ENCODE results near the gene NOS3. TPM values are rescaled to one million over a fixed set of nuclear protein-coding genes. Genes with fewer than 3 reads are reported as not detected.

Gene NOS3
- total RNA-seq, 4 donors from 2014 or later = 6.6 to 50.1 (median 15.8) TPM

DNA sequence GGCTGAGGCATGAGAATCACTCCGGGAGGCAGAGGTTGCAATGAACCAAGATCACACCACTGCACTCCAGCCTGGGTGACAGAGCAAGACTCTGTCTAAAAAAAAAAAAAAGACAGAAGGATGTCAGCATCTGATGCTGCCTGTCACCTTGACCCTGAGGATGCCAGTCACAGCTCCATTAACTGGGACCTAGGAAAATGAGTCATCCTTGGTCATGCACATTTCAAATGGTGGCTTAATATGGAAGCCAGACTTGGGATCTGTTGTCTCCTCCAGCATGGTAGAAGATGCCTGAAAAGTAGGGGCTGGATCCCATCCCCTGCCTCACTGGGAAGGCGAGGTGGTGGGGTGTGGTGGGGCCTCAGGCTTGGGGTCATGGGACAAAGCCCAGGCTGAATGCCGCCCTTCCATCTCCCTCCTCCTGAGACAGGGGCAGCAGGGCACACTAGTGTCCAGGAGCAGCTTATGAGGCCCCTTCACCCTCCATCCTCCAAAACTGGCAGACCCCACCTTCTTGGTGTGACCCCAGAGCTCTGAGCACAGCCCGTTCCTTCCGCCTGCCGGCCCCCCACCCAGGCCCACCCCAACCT is 1.3 kb downstream of the NOS3 start:
- Histone ChIP-seq H3K27me3 (no peaks in the 10 kb centered on the region), H3K4me3 (no peak overlapping the region), H3K27ac (peak overlapping the region; percentile 58 to 61), H3K36me3 (no peaks in the 10 kb centered on the region), H3K9me3 (no peaks in the 10 kb centered on the region), H3K4me1 (peaks cover 0 to 10% of the 10 kb centered on the region in 2 donors)
- TF ChIP-seq CTCF (IDR thresholded peaks at IDR 0.05) (no peak), POLR2A (IDR thresholded peaks at IDR 0.05) (no peak)
- DNase-seq = no peak
- intact Hi-C loops (cut with DNase I; ENCODE audit: low total_unique reads) = no loop called here

GRCh38 chr7:150992833-150993302 is 2.1 kb downstream of the NOS3 start:
- Histone ChIP-seq H3K4me3 (no peak overlapping the region), H3K36me3 (no peaks in the 10 kb centered on the region), H3K27ac (peak overlapping the region; percentile 58 to 61), H3K27me3 (no peaks in the 10 kb centered on the region), H3K4me1 (peaks cover 0 to 10% of the 10 kb centered on the region in 2 donors), H3K9me3 (no peaks in the 10 kb centered on the region)
- no peak for TF ChIP-seq CTCF (IDR thresholded peaks at IDR 0.05)
- no peak for TF ChIP-seq POLR2A (IDR thresholded peaks at IDR 0.05)
- intact Hi-C loops (cut with DNase I; ENCODE audit: low total_unique reads) = no loop called here
- DNase-seq = peak in 1 of 2 donors; percentile 63

DNA sequence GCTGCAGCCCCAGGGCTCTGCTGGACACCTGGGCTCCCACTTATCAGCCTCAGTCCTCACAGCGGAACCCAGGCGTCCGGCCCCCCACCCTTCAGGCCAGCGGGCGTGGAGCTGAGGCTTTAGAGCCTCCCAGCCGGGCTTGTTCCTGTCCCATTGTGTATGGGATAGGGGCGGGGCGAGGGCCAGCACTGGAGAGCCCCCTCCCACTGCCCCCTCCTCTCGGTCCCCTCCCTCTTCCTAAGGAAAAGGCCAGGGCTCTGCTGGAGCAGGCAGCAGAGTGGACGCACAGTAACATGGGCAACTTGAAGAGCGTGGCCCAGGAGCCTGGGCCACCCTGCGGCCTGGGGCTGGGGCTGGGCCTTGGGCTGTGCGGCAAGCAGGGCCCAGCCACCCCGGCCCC is 2.7 kb downstream of the NOS3 start:
- no peaks in the 10 kb centered on the region for H3K36me3 ChIP-seq
- H3K9me3 ChIP-seq = no peaks in the 10 kb centered on the region
- peak in 1 of 2 donors; percentile 71 for DNase-seq
- intact Hi-C loops (cut with DNase I; ENCODE audit: low total_unique reads) = no loop called here
- no peak overlapping the region for H3K4me3 ChIP-seq
- peak overlapping the region in 1 of 2 donors; percentile 61 for H3K27ac ChIP-seq
- TF ChIP-seq CTCF (IDR thresholded peaks at IDR 0.05) = no peak
- TF ChIP-seq POLR2A (IDR thresholded peaks at IDR 0.05) = no peak
- H3K4me1 ChIP-seq = peaks cover 0 to 6% of the 10 kb centered on the region in 2 donors
- H3K27me3 ChIP-seq = no peaks in the 10 kb centered on the region

DNA sequence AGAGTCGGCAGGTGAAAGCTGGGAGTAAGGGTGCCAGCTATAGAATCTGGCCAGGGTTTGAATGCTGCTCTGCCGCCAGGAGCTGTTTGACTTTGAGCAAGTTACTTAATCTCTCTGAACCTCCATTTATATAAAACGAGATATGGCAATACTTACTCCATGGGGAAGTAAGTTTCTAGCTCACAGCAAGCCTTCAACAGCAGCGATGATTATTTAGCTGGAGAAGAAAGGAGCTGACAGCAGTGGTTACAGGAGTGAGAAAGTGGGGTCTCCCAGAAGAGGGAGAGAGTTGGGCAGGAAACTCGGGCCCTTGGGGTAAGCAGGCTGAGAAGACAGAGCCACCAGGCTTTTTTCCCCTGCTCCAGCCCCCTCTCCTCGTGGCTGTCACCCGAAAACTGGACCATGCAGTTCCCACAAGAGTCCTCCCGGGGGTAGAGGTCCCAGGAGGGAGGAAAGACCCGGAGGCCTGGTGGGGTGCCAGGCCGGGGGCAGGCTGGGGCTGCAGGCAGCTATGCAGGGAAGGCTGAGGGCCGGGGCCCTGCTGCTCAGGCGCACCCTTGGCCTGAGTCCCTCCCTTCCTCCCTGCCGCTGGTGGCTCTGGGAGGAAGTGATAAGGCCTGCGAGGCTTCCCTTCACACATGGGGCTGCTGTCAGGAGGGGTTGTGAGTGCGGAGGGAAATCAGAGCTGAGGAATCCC is 3.5 kb downstream of the NOS3 start:
- Histone ChIP-seq H3K9me3 (no peaks in the 10 kb centered on the region), H3K27ac (peak overlapping the region in 1 of 2 donors; percentile 61)

DNA sequence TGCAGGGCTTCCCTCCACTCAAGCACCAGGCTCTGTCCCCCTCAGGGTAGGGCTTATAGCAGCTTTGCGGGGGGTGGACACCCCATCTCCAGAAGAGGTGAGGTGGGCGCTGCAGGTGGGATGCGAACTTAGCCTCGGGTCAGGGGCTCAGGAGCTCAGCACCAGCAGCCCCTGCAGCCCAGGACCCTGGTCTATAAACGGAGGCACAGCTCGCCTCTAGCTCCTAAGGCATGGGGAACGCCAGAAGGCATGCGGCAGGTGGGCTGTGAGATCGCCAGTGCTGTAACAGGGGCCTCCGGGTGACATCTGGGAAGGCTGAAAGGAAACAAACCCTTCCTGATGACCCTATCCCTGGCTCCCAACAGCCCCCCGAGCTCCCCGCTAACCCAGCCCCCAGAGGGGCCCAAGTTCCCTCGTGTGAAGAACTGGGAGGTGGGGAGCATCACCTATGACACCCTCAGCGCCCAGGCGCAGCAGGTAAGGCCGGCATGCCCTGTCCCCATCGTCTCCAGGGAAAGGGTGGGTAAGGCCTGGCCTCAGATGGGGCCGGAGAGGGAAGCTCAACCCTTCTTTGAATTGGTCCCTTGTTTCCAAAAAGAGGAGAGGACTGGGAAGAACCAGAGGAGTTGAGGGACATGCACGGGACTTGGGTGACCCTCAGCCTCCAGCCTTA is 4.2 kb downstream of the NOS3 start:
- Histone ChIP-seq H3K4me3 (no peak overlapping the region), H3K9me3 (no peaks in the 10 kb centered on the region)

More for the DNA sequence above, 3.5 kb downstream of the NOS3 start:
- H3K36me3 ChIP-seq = no peaks in the 10 kb centered on the region
- no peaks in the 10 kb centered on the region for H3K27me3 ChIP-seq
- no peak for TF ChIP-seq POLR2A (IDR thresholded peaks at IDR 0.05)
- intact Hi-C loops (cut with DNase I; ENCODE audit: low total_unique reads) = no loop called here
- H3K4me3 ChIP-seq = no peak overlapping the region
- no peaks in the 10 kb centered on the region for H3K4me1 ChIP-seq
- DNase-seq = no peak

More for the DNA sequence above, 4.2 kb downstream of the NOS3 start:
- H3K36me3 ChIP-seq = no peaks in the 10 kb centered on the region
- no peak for TF ChIP-seq POLR2A (IDR thresholded peaks at IDR 0.05)
- TF ChIP-seq CTCF (IDR thresholded peaks at IDR 0.05) = no peak
- no peaks in the 10 kb centered on the region for H3K27me3 ChIP-seq
- H3K4me1 ChIP-seq = no peaks in the 10 kb centered on the region
- intact Hi-C loops (cut with DNase I; ENCODE audit: low total_unique reads) = no loop called here
- no peak overlapping the region for H3K27ac ChIP-seq
- no peak for DNase-seq

Measured in uterus (tissue), 4 donors.